GM12878 (cell line): Measurements from ENCODE around the gene SF3B4. TPM values are rescaled to one million over a fixed set of nuclear protein-coding genes. Genes with fewer than 3 reads are reported as not detected.

ENCODE experiments used
- polyA plus RNA-seq, 11 experiments: library from polyadenylated mRNA; depleted of rRNA in 4 of 11; unstranded in 6 of 11; stranded (reverse) in 5 of 11; fragments of >200 nt; fragmentation: Nextera tagmentation in 4 of 11; fragmentation: Illumina TruSeq in 1 of 11; extraction: Ambion mirVana in 4 of 11; extraction: Trizol in 1 of 11; gene quantifications; 1 replicate in 1 of 11; 2 replicates in 10 of 11; pipeline versions ENCODE4 v1.2.1 to v1.2.3, GENCODE V29; 2011 to 2016; ENCODE audit warnings: inconsistent platforms in 2 of 11, missing spikeins in 2 of 11, low read depth in 1 of 11
- total RNA-seq, 4 experiments: library from RNA; depleted of rRNA in 3 of 4; stranded (reverse); fragments of >200 nt in 3 of 4; fragmentation: Illumina TruSeq in 1 of 4; extraction: Trizol in 1 of 4; gene quantifications; 2 replicates each; pipeline versions ENCODE4 v1.2.1 to v1.2.3, GENCODE V29; 2013 to 2021

The SF3B4 gene
- total and polyA plus RNA-seq, 10 of the 15 experiments (the other 5 are each of a cell fraction or from before 2014, with no cell fraction given): 1.9 to 146 (median 27.5) TPM

Other genes with a start within 250 kb of the SF3B4 start
- gene FCGR1A, start 145.1 kb downstream of the SF3B4 start, total RNA-seq (2014; rRNA removed): not detected in 2 replicates
- not detected in 2 replicates for gene FCGR1A, start 145.1 kb downstream of the SF3B4 start, total RNA-seq (2014; rRNA removed; fragmentation: Illumina TruSeq; extraction: Trizol)
- gene FCGR1A, start 145.1 kb downstream of the SF3B4 start, total RNA-seq (2021): not detected in 2 replicates
- gene FCGR1A, start 145.1 kb downstream of the SF3B4 start, polyA plus RNA-seq (2011; rRNA removed): not detected in 2 replicates
- not detected in 2 replicates for gene FCGR1A, start 145.1 kb downstream of the SF3B4 start, polyA plus RNA-seq (2014; fragmentation: Illumina TruSeq; extraction: Trizol)
- gene FCGR1A, start 145.1 kb downstream of the SF3B4 start, polyA plus RNA-seq (2014; fragmentation: Nextera tagmentation; extraction: Ambion mirVana): not detected
- not detected in 2 replicates for gene FCGR1A, start 145.1 kb downstream of the SF3B4 start, polyA plus RNA-seq (2014; rRNA removed)
- gene FCGR1A, start 145.1 kb downstream of the SF3B4 start, polyA plus RNA-seq (2016; fragmentation: Nextera tagmentation; extraction: Ambion mirVana): not detected
- gene BOLA1, start 28.2 kb downstream of the SF3B4 start, total RNA-seq (2014; rRNA removed): 11.7 and 16.0 TPM in 2 replicates
- 7.0 and 7.5 TPM in 2 replicates for gene BOLA1, start 28.2 kb downstream of the SF3B4 start, total RNA-seq (2014; rRNA removed; fragmentation: Illumina TruSeq; extraction: Trizol)
- 12.8 and 15.1 TPM in 2 replicates for gene BOLA1, start 28.2 kb downstream of the SF3B4 start, total RNA-seq (2021)
- 7.9 and 9.7 TPM in 2 replicates for gene BOLA1, start 28.2 kb downstream of the SF3B4 start, polyA plus RNA-seq (2011; rRNA removed)
- 4.6 and 5.4 TPM in 2 replicates for gene BOLA1, start 28.2 kb downstream of the SF3B4 start, polyA plus RNA-seq (2014; fragmentation: Illumina TruSeq; extraction: Trizol)
- gene BOLA1, start 28.2 kb downstream of the SF3B4 start, polyA plus RNA-seq (2014; fragmentation: Nextera tagmentation; extraction: Ambion mirVana): 1 to 10 TPM in 1 of 2 experiments, under 1 TPM in 1; 0.74 to 4.3 TPM
- 18.7 and 19.7 TPM in 2 replicates for gene BOLA1, start 28.2 kb downstream of the SF3B4 start, polyA plus RNA-seq (2014; rRNA removed)
- 10 to 100 TPM; 14.8 to 18.3 TPM for gene BOLA1, start 28.2 kb downstream of the SF3B4 start, polyA plus RNA-seq (2016; fragmentation: Nextera tagmentation; extraction: Ambion mirVana)
- gene SV2A, start 10.0 kb downstream of the SF3B4 start, total RNA-seq (2014; rRNA removed): 6.3 and 8.0 TPM in 2 replicates
- 5.3 and 6.0 TPM in 2 replicates for gene SV2A, start 10.0 kb downstream of the SF3B4 start, total RNA-seq (2014; rRNA removed; fragmentation: Illumina TruSeq; extraction: Trizol)
- 11.3 and 11.6 TPM in 2 replicates for gene SV2A, start 10.0 kb downstream of the SF3B4 start, total RNA-seq (2021)
- 0.33 and 0.39 TPM in 2 replicates for gene SV2A, start 10.0 kb downstream of the SF3B4 start, polyA plus RNA-seq (2011; rRNA removed)
- 7.3 and 8.4 TPM in 2 replicates for gene SV2A, start 10.0 kb downstream of the SF3B4 start, polyA plus RNA-seq (2014; fragmentation: Illumina TruSeq; extraction: Trizol)
- 1 to 10 TPM in 1 of 2 experiments, under 1 TPM in 1; 0.89 to 2.3 TPM for gene SV2A, start 10.0 kb downstream of the SF3B4 start, polyA plus RNA-seq (2014; fragmentation: Nextera tagmentation; extraction: Ambion mirVana)
- 7.5 and 7.8 TPM in 2 replicates for gene SV2A, start 10.0 kb downstream of the SF3B4 start, polyA plus RNA-seq (2014; rRNA removed)
- 1 to 10 TPM; 4.5 to 5.6 TPM for gene SV2A, start 10.0 kb downstream of the SF3B4 start, polyA plus RNA-seq (2016; fragmentation: Nextera tagmentation; extraction: Ambion mirVana)
- gene MTMR11, start 9.1 kb upstream of the SF3B4 start, total RNA-seq (2014; rRNA removed): 0.51 and 0.71 TPM in 2 replicates
- gene MTMR11, start 9.1 kb upstream of the SF3B4 start, total RNA-seq (2014; rRNA removed; fragmentation: Illumina TruSeq; extraction: Trizol): 0.51 and 0.58 TPM in 2 replicates
- gene MTMR11, start 9.1 kb upstream of the SF3B4 start, total RNA-seq (2021): 0.45 and 1.1 TPM in 2 replicates
- gene MTMR11, start 9.1 kb upstream of the SF3B4 start, polyA plus RNA-seq (2011; rRNA removed): 0.46 and 0.52 TPM in 2 replicates
- 0.97 and 1.5 TPM in 2 replicates for gene MTMR11, start 9.1 kb upstream of the SF3B4 start, polyA plus RNA-seq (2014; fragmentation: Illumina TruSeq; extraction: Trizol)
- gene MTMR11, start 9.1 kb upstream of the SF3B4 start, polyA plus RNA-seq (2014; fragmentation: Nextera tagmentation; extraction: Ambion mirVana): under 1 TPM; 0.35 to 0.84 TPM
- 0.95 and 1.1 TPM in 2 replicates for gene MTMR11, start 9.1 kb upstream of the SF3B4 start, polyA plus RNA-seq (2014; rRNA removed)
- gene MTMR11, start 9.1 kb upstream of the SF3B4 start, polyA plus RNA-seq (2016; fragmentation: Nextera tagmentation; extraction: Ambion mirVana): under 1 TPM; 0.70 to 0.77 TPM
- 8.4 and 8.7 TPM in 2 replicates for gene OTUD7B, start 82.9 kb upstream of the SF3B4 start, total RNA-seq (2014; rRNA removed)
- 9.2 and 9.9 TPM in 2 replicates for gene OTUD7B, start 82.9 kb upstream of the SF3B4 start, total RNA-seq (2014; rRNA removed; fragmentation: Illumina TruSeq; extraction: Trizol)
- gene OTUD7B, start 82.9 kb upstream of the SF3B4 start, total RNA-seq (2021): 20.7 and 24.9 TPM in 2 replicates
- 4.3 and 7.4 TPM in 2 replicates for gene OTUD7B, start 82.9 kb upstream of the SF3B4 start, polyA plus RNA-seq (2011; rRNA removed)
- gene OTUD7B, start 82.9 kb upstream of the SF3B4 start, polyA plus RNA-seq (2014; fragmentation: Illumina TruSeq; extraction: Trizol): 8.2 and 10.7 TPM in 2 replicates
- 1 to 10 TPM; 1.7 to 1.8 TPM for gene OTUD7B, start 82.9 kb upstream of the SF3B4 start, polyA plus RNA-seq (2014; fragmentation: Nextera tagmentation; extraction: Ambion mirVana)
- 5.8 and 5.9 TPM in 2 replicates for gene OTUD7B, start 82.9 kb upstream of the SF3B4 start, polyA plus RNA-seq (2014; rRNA removed)
- 1 to 10 TPM; 1.7 to 2.3 TPM for gene OTUD7B, start 82.9 kb upstream of the SF3B4 start, polyA plus RNA-seq (2016; fragmentation: Nextera tagmentation; extraction: Ambion mirVana)
- 29.3 and 32.7 TPM in 2 replicates for gene VPS45, start 140.0 kb upstream of the SF3B4 start, total RNA-seq (2014; rRNA removed)
- 38.0 and 38.4 TPM in 2 replicates for gene VPS45, start 140.0 kb upstream of the SF3B4 start, total RNA-seq (2014; rRNA removed; fragmentation: Illumina TruSeq; extraction: Trizol)
- 25.5 and 28.4 TPM in 2 replicates for gene VPS45, start 140.0 kb upstream of the SF3B4 start, total RNA-seq (2021)
- gene VPS45, start 140.0 kb upstream of the SF3B4 start, polyA plus RNA-seq (2011; rRNA removed): 44.9 and 62.1 TPM in 2 replicates
- 42.5 and 61.4 TPM in 2 replicates for gene VPS45, start 140.0 kb upstream of the SF3B4 start, polyA plus RNA-seq (2014; fragmentation: Illumina TruSeq; extraction: Trizol)
- gene VPS45, start 140.0 kb upstream of the SF3B4 start, polyA plus RNA-seq (2014; fragmentation: Nextera tagmentation; extraction: Ambion mirVana): 10 to 100 TPM; 24.4 to 28.7 TPM
- gene VPS45, start 140.0 kb upstream of the SF3B4 start, polyA plus RNA-seq (2014; rRNA removed): 27.3 and 31.0 TPM in 2 replicates
- 10 to 100 TPM; 46.7 to 48.7 TPM for gene VPS45, start 140.0 kb upstream of the SF3B4 start, polyA plus RNA-seq (2016; fragmentation: Nextera tagmentation; extraction: Ambion mirVana)
- gene PLEKHO1, start 222.1 kb upstream of the SF3B4 start, total RNA-seq (2014; rRNA removed): 183 and 184 TPM in 2 replicates
- gene PLEKHO1, start 222.1 kb upstream of the SF3B4 start, total RNA-seq (2014; rRNA removed; fragmentation: Illumina TruSeq; extraction: Trizol): 87.7 and 91.4 TPM in 2 replicates
- gene PLEKHO1, start 222.1 kb upstream of the SF3B4 start, total RNA-seq (2021): 134 and 146 TPM in 2 replicates
- gene PLEKHO1, start 222.1 kb upstream of the SF3B4 start, polyA plus RNA-seq (2011; rRNA removed): 56.6 and 73.8 TPM in 2 replicates
- 108 and 113 TPM in 2 replicates for gene PLEKHO1, start 222.1 kb upstream of the SF3B4 start, polyA plus RNA-seq (2014; fragmentation: Illumina TruSeq; extraction: Trizol)
- 10 to 100 TPM in 1 of 2 experiments, 1 to 10 TPM in 1; 5.3 to 12.9 TPM for gene PLEKHO1, start 222.1 kb upstream of the SF3B4 start, polyA plus RNA-seq (2014; fragmentation: Nextera tagmentation; extraction: Ambion mirVana)
- 143 and 184 TPM in 2 replicates for gene PLEKHO1, start 222.1 kb upstream of the SF3B4 start, polyA plus RNA-seq (2014; rRNA removed)
- 10 to 100 TPM; 36.9 to 86.3 TPM for gene PLEKHO1, start 222.1 kb upstream of the SF3B4 start, polyA plus RNA-seq (2016; fragmentation: Nextera tagmentation; extraction: Ambion mirVana)